HG03439 (cell line): Measurements from ENCODE around the gene TRIM29.

ENCODE experiments used
- ATAC-seq: cut with Tn5 transposase; IDR thresholded peaks from one replicate; pipeline ENCODE4 v1.9.1; 2021; ENCODE audit warnings: mild to moderate bottlenecking, moderate library complexity; ENCODE audit not compliant: unreplicated experiment

The TRIM29 gene

GRCh38 chr11:120141768-120142423 lies 4.0 kb upstream of the TRIM29 start:
- no peak for ATAC-seq

- no peak for ATAC-seq
Measured at GRCh38 chr11:120141113-120141767, 3.3 kb upstream of the TRIM29 start.

- ATAC-seq = no peak
Measured at GRCh38 chr11:120139316-120140069, 1.6 kb upstream of the TRIM29 start.

- ATAC-seq = no peak
Measured at GRCh38 chr11:120137187-120137610, 714 bp downstream of the TRIM29 start.

- ATAC-seq = no peak
Measured at GRCh38 chr11:120136356-120136755, 1.6 kb downstream of the TRIM29 start.

- no peak for ATAC-seq
Measured at GRCh38 chr11:120135838-120136237, 2.1 kb downstream of the TRIM29 start.

GRCh38 chr11:120134931-120135228 lies 3.0 kb downstream of the TRIM29 start:
- no peak for ATAC-seq

- ATAC-seq = no peak
Measured at GRCh38 chr11:120134106-120134930, 3.6 kb downstream of the TRIM29 start.

- no peak for ATAC-seq
Measured at GRCh38 chr11:120133216-120134105, 4.5 kb downstream of the TRIM29 start.

GRCh38 chr11:120132645-120133185 lies 5.2 kb downstream of the TRIM29 start:
- no peak for ATAC-seq

- no peak for ATAC-seq
Measured at GRCh38 chr11:120131941-120132644, 5.8 kb downstream of the TRIM29 start.

- no peak for ATAC-seq
Measured at GRCh38 chr11:120130991-120131760, 6.7 kb downstream of the TRIM29 start.

- ATAC-seq = no peak
Measured at GRCh38 chr11:120130176-120130980, 7.5 kb downstream of the TRIM29 start.

GRCh38 chr11:120129570-120129969 lies 8.3 kb downstream of the TRIM29 start:
- ATAC-seq = no peak

- ATAC-seq = no peak
Measured at GRCh38 chr11:120128392-120129119, 9.4 kb downstream of the TRIM29 start.

- no peak for ATAC-seq
Measured at GRCh38 chr11:120127236-120127635, 10.7 kb downstream of the TRIM29 start.

- ATAC-seq = no peak
Measured at GRCh38 chr11:120126620-120127019, 11.3 kb downstream of the TRIM29 start.
